LNCaP clone FGC (cell line): Measurements from ENCODE around the gene TUBD1.

Experiments used
- DNase-seq: peaks from one replicate; pipeline ENCODE4 v3.0.0-alpha.2; 2011; ENCODE audit warnings: low read depth
- H3K4me3 ChIP-seq: 2 replicates; pipeline ENCODE4 v1.5.1; 2011; ENCODE audit warnings: mild to moderate bottlenecking, low read depth, low read length, control low read depth
- TF ChIP-seq, protein P1 (sequence below): IDR thresholded peaks from 2 replicates; pipeline ENCODE4 v1.5.1; 2012; ENCODE audit warnings: mild to moderate bottlenecking; ENCODE audit not compliant: control insufficient read depth, insufficient read depth; ENCODE audit errors: extremely low read depth

The TUBD1 gene

GRCh38 chr17:59811209-59811608 is 81.5 kb downstream of the TUBD1 start:
- DNase-seq, result no peak
- no peak overlapping the region for H3K4me3 ChIP-seq
- TF ChIP-seq, protein P1, sequence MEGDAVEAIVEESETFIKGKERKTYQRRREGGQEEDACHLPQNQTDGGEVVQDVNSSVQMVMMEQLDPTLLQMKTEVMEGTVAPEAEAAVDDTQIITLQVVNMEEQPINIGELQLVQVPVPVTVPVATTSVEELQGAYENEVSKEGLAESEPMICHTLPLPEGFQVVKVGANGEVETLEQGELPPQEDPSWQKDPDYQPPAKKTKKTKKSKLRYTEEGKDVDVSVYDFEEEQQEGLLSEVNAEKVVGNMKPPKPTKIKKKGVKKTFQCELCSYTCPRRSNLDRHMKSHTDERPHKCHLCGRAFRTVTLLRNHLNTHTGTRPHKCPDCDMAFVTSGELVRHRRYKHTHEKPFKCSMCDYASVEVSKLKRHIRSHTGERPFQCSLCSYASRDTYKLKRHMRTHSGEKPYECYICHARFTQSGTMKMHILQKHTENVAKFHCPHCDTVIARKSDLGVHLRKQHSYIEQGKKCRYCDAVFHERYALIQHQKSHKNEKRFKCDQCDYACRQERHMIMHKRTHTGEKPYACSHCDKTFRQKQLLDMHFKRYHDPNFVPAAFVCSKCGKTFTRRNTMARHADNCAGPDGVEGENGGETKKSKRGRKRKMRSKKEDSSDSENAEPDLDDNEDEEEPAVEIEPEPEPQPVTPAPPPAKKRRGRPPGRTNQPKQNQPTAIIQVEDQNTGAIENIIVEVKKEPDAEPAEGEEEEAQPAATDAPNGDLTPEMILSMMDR, result no peak

DNA sequence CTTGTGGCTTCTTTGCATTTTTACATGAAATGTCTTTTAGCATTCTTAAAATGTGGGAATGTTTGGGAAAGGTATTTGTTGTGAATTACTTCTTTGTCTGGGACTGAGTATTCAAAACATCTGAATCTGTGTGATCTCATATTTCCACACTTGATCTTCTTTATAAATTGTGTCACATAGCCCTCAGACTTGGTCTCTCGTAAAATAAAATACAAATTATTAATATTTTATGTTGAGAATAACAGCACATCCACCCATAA is 81.9 kb downstream of the TUBD1 start:
- DNase-seq, result no peak
- TF ChIP-seq, protein P1, result no peak
- H3K4me3 ChIP-seq, result no peak overlapping the region
